HG03064 (cell line): Measurements from ENCODE around the gene VAC14.

ENCODE experiments used
- ATAC-seq: cut with Tn5 transposase; IDR thresholded peaks from one replicate; pipeline ENCODE4 v1.9.1; 2021; ENCODE audit warnings: low read depth; ENCODE audit not compliant: unreplicated experiment

The VAC14 gene

GRCh38 chr16:70685061-70685937 lies 115.7 kb downstream of the VAC14 start:
- no peak for ATAC-seq

- ATAC-seq, result no peak
Observed at GRCh38 chr16:70684146-70685060, 116.6 kb downstream of the VAC14 start.

GRCh38 chr16:70683146-70683944 lies 117.6 kb downstream of the VAC14 start:
- ATAC-seq, result no peak

- no peak for ATAC-seq
Observed at GRCh38 chr16:70682239-70683145, 118.5 kb downstream of the VAC14 start.

GRCh38 chr16:70681382-70682238 lies 119.3 kb downstream of the VAC14 start:
- ATAC-seq, result no peak

GRCh38 chr16:70680495-70681381 lies 120.2 kb downstream of the VAC14 start:
- no peak for ATAC-seq

GRCh38 chr16:70679671-70680494 lies 121.1 kb downstream of the VAC14 start:
- ATAC-seq, result no peak

- no peak for ATAC-seq
Observed at GRCh38 chr16:70678898-70679670, 121.9 kb downstream of the VAC14 start.

- ATAC-seq, result no peak
Observed at GRCh38 chr16:70678121-70678897, 122.6 kb downstream of the VAC14 start.

- ATAC-seq, result no peak
Observed at GRCh38 chr16:70677499-70678120, 123.3 kb downstream of the VAC14 start.

- ATAC-seq, result no peak
Observed at GRCh38 chr16:70676675-70677498, 124.1 kb downstream of the VAC14 start.

GRCh38 chr16:70675851-70676513 lies 125.0 kb downstream of the VAC14 start:
- no peak for ATAC-seq

- no peak for ATAC-seq
Observed at GRCh38 chr16:70674221-70675014, 126.5 kb downstream of the VAC14 start.
